Measurements from ENCODE around the gene GSTM4.
"Not testable (repeated sequence)": the region's sequence is repeated elsewhere in the genome, so short reads cannot be mapped to it uniquely, and the experiment has no call there.

GSTM4 gene

GRCh38 chr1:109677459-109677858, 21.6 kb downstream of the GSTM4 start:
- no peak for DNase-seq (ENCODE audit: low read depth)

DNA sequence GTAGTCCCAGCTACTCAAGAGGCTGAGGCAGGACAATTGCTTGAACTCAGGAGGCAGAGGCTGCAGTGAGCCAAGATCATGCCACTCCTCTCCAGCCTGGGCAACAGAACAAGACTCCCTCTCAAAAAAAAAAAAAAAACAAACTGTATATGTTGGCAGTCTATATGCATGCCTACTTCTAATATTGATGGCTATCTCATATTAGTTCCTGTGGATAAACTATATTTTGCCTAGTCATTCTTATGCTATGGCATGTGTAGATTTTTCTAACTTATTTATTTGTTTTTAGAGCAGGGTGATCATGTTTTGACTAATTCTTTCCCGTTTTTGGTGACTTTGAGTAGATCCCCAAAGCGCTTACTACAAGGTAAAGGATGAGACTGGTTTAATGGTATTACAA, 22.7 kb downstream of the GSTM4 start:
- H3K4me3 ChIP-seq (ENCODE audit: low read depth, low read length); DNase-seq (ENCODE audit: low read depth); in situ Hi-C loops (cut with HindIII; ENCODE audit: low sequenced_read_pairs): not testable (repeated sequence)

More at GRCh38 chr1:109677459-109677858, 21.6 kb downstream of the GSTM4 start:
- no peak overlapping the region for H3K4me3 ChIP-seq (ENCODE audit: low read depth, low read length)
- no peak for TF ChIP-seq CTCF (IDR thresholded peaks at IDR 0.05; ENCODE audit: low read depth, low read length, missing control alignments)
- in situ Hi-C loops (cut with HindIII; ENCODE audit: low sequenced_read_pairs), result no loop called here

DNA sequence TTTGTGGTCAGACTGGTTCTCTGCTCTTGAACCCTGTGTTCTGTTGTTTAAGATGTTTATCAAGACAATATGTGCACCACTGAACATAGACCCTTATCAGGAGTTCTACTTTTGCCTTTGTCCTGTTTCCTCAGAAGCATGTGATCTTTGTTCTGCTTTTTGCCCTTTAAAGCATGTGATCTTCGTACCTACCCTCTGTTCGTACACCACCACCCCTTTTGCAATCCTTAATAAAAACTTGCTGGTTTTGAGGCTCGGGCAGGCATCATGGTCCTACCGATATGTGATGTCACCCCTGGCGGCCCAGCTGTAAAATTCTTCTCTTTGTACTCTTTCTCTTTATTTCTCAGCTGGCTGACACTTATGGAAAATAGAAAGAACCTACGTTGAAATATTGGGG, 28.9 kb downstream of the GSTM4 start:
- in situ Hi-C loops (cut with HindIII; ENCODE audit: low sequenced_read_pairs); H3K4me3 ChIP-seq (ENCODE audit: low read depth, low read length); DNase-seq (ENCODE audit: low read depth): not testable (repeated sequence)

- in situ Hi-C loops (cut with HindIII; ENCODE audit: low sequenced_read_pairs); DNase-seq (ENCODE audit: low read depth); H3K4me3 ChIP-seq (ENCODE audit: low read depth, low read length): not testable (repeated sequence)
Observed at GRCh38 chr1:109685399-109685798, 29.5 kb downstream of the GSTM4 start.

DNA sequence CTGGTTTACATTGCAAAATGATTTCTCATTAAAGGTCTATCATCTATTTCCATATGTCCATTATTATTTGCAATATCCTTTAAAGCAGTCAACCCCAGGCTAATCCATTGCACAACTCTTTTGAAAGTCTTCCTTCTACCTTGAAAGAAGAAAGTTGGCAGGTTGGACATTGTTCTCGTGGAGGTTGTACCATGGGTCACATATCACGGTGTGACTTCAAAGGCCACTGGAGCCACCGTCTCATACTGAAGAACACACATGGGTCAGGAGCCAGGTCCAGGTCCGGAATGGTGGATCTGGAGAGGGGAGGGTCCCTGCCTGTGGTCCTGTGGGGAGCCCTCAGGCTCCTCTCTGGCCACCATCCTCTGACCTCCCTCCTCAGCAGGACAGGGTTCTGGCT, 30.0 kb downstream of the GSTM4 start:
- in situ Hi-C loops (cut with HindIII; ENCODE audit: low sequenced_read_pairs); H3K4me3 ChIP-seq (ENCODE audit: low read depth, low read length); DNase-seq (ENCODE audit: low read depth): not testable (repeated sequence)

DNA sequence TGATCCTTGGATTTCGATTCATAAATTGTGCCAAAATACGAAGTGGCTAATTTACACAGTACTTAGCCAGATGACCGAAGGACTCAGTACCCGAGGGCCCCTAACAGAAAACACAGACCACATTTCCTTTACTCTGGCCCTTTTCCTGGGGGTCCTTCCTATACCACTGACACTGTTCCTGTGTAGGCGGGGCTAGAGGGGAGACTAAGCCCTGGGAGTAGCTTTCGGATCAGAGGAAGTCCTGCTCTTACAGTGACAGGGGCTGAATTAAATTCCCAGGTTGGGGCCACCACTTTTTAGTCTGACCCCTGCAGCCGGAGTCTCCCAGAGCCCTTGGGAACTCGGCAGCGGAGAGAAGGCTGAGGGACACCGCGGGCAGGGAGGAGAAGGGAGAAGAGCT, 31.2 kb downstream of the GSTM4 start:
- in situ Hi-C loops (cut with HindIII; ENCODE audit: low sequenced_read_pairs); DNase-seq (ENCODE audit: low read depth): not testable (repeated sequence)
- H3K4me3 ChIP-seq (ENCODE audit: low read depth, low read length), result peak overlapping the region; percentile 38

GRCh38 chr1:109687641-109688499, 32.0 kb downstream of the GSTM4 start, which contains the start of gene GSTM1:
TSS of gene GSTM1 (plus strand) at chr1:109687817. CDS start at chr1:109687874, 57 bp downstream.
- peak; percentile 27 for TF ChIP-seq CTCF (IDR thresholded peaks at IDR 0.05; ENCODE audit: low read depth, low read length, missing control alignments)
- peak within 1 kb of the TSS; percentile 38 for H3K4me3 ChIP-seq (ENCODE audit: low read depth, low read length)
- peak; percentile 12 for DNase-seq (ENCODE audit: low read depth)
- in situ Hi-C loops (cut with HindIII; ENCODE audit: low sequenced_read_pairs), result no loop called here

- DNase-seq (ENCODE audit: low read depth), result no peak
- TF ChIP-seq CTCF (IDR thresholded peaks at IDR 0.05; ENCODE audit: low read depth, low read length, missing control alignments), result no peak
- in situ Hi-C loops (cut with HindIII; ENCODE audit: low sequenced_read_pairs), result no loop called here
- H3K4me3 ChIP-seq (ENCODE audit: low read depth, low read length), result no peak overlapping the region
Observed at GRCh38 chr1:109689844-109690405, 34.0 kb downstream of the GSTM4 start.

GRCh38 chr1:109691759-109692158, 35.9 kb downstream of the GSTM4 start:
- DNase-seq (ENCODE audit: low read depth), result no peak
- TF ChIP-seq CTCF (IDR thresholded peaks at IDR 0.05; ENCODE audit: low read depth, low read length, missing control alignments), result no peak
- in situ Hi-C loops (cut with HindIII; ENCODE audit: low sequenced_read_pairs), result no loop called here
- H3K4me3 ChIP-seq (ENCODE audit: low read depth, low read length), result no peak overlapping the region

DNA sequence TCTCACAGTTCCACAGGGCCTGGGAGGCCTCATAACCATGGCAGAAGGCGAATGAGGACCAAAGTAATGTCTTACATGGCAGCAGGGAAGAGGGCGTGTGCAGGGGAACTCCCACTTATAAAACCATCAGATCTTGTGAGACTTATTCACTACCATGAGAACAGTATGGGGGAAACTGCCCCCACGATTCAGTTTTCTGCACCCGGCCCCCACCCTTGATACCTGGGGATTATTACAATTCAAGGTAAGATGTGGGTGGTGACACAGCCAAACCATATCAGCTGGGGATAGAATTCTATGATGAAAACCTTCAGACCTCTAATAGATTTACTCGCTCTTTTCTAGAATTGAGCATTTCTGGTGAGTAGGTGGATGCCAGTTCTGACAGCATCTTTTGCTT, 38.5 kb downstream of the GSTM4 start:
- H3K4me3 ChIP-seq (ENCODE audit: low read depth, low read length); in situ Hi-C loops (cut with HindIII; ENCODE audit: low sequenced_read_pairs); DNase-seq (ENCODE audit: low read depth): not testable (repeated sequence)

- in situ Hi-C loops (cut with HindIII; ENCODE audit: low sequenced_read_pairs); H3K4me3 ChIP-seq (ENCODE audit: low read depth, low read length); DNase-seq (ENCODE audit: low read depth): not testable (repeated sequence)
Observed at GRCh38 chr1:109695138-109695537, 39.2 kb downstream of the GSTM4 start.
